Gastrocnemius medialis (tissue), 4 donors: ENCODE measurements around the gene ME3.

Experiments
- CTCF ChIP-seq, 5 experiments: fragments of 450-650 bp in 3 of 5; fragments of 200-600 bp in 2 of 5; sonication (generic) in 2 of 5; IDR thresholded peaks in 4 of 5; conservative IDR thresholded peaks in 1 of 5; 1 replicate in 4 of 5; 2 replicates in 1 of 5; pipeline ENCODE4 v1.5.1; 2016 to 2019; ENCODE audit warnings: antibody characterized with exemption in 5 of 5, mild to moderate bottlenecking in 3 of 5, moderate library complexity in 3 of 5
- POLR2A ChIP-seq, 2 donors: fragments of 450-650 bp; IDR thresholded peaks; one replicate each; pipeline ENCODE4 v1.6.1; 2017; ENCODE audit warnings: antibody characterized with exemption in 2 of 2, mild to moderate bottlenecking in 2 of 2, moderate library complexity in 2 of 2

- TF ChIP-seq CTCF (IDR thresholded peaks at IDR 0.05 in 4 of 5, conservative IDR thresholded peaks at IDR 0.05 in 1 of 5) (no peak), POLR2A (IDR thresholded peaks at IDR 0.05) (no peak)
Measured at GRCh38 chr11:86487671-86488070, 184.7 kb downstream of the ME3 start.
